Liver (tissue), 9 donors: Measurements from ENCODE around the gene SHOX. TPM values are rescaled to one million over a fixed set of nuclear protein-coding genes. Genes with fewer than 3 reads are reported as not detected.

Experiments
- DNase-seq: peaks from one replicate; pipeline ENCODE4 v3.0.0-alpha.2; 2017; ENCODE audit warnings: low spot score
- H3K27ac ChIP-seq, 2 donors: one replicate each; pipeline ENCODE4 v1.7.0; 2013; ENCODE audit warnings: inconsistent platforms in 2 of 2, low read length in 2 of 2, control low read depth in 1 of 2, low read depth in 1 of 2, mild to moderate bottlenecking in 1 of 2
- H3K27me3 ChIP-seq, 4 donors: one replicate each; pipeline versions ENCODE4 v1.6.1 to v1.7.0; 2013; ENCODE audit warnings: low read length in 3 of 4, inconsistent platforms in 1 of 4, mild to moderate bottlenecking in 1 of 4, moderate library complexity in 1 of 4; ENCODE audit not compliant: control insufficient read depth in 4 of 4, insufficient read depth in 4 of 4
- H3K36me3 ChIP-seq, 4 donors: one replicate each; pipeline versions ENCODE4 v1.6.1 to v1.7.0; 2013; ENCODE audit warnings: low read length in 3 of 4, mild to moderate bottlenecking in 3 of 4, low read depth in 1 of 4, moderate library complexity in 1 of 4; ENCODE audit not compliant: control insufficient read depth in 4 of 4, insufficient read depth in 3 of 4
- H3K4me1 ChIP-seq, 4 donors: one replicate each; pipeline versions ENCODE4 v1.6.1 to v1.7.0; 2013; ENCODE audit warnings: low read length in 3 of 4, mild to moderate bottlenecking in 3 of 4, moderate library complexity in 1 of 4; ENCODE audit not compliant: control insufficient read depth in 4 of 4, insufficient read depth in 4 of 4
- H3K4me3 ChIP-seq, 3 donors: one replicate each; pipeline versions ENCODE4 v1.6.1 to v1.7.0; 2013; ENCODE audit warnings: low read length in 3 of 3, control low read depth in 1 of 3, low read depth in 1 of 3, mild to moderate bottlenecking in 1 of 3
- H3K9ac ChIP-seq, 2 donors: one replicate each; pipeline ENCODE4 v1.7.0; 2013; ENCODE audit warnings: low read length in 2 of 2, mild to moderate bottlenecking in 2 of 2, moderate library complexity in 2 of 2, control low read depth in 1 of 2, low read depth in 1 of 2
- H3K9me3 ChIP-seq, 4 donors: one replicate each; pipeline versions ENCODE4 v1.6.1 to v1.7.0; 2013; ENCODE audit warnings: low read length in 3 of 4; ENCODE audit not compliant: control insufficient read depth in 4 of 4
- ATF3 ChIP-seq: IDR thresholded peaks from 2 replicates; pipeline ENCODE4 v1.6.1; 2016; ENCODE audit warnings: antibody characterized with exemption
- CTCF ChIP-seq: fragments of 150-350 bp; IDR thresholded peaks from 2 replicates; pipeline ENCODE4 v1.5.1; 2017; ENCODE audit warnings: improper control_type of control experiment, low read depth, low read length; ENCODE audit not compliant: missing input control
- EGR1 ChIP-seq, 2 donors: IDR thresholded peaks; 2 replicates each; pipeline ENCODE4 v1.6.1; 2016 to 2018; ENCODE audit warnings: antibody characterized with exemption in 2 of 2, low read depth in 2 of 2
- FOXA1 ChIP-seq: IDR thresholded peaks from 2 replicates; pipeline ENCODE4 v1.6.1; 2016; ENCODE audit warnings: antibody characterized with exemption
- FOXA2 ChIP-seq: IDR thresholded peaks from 2 replicates; pipeline ENCODE4 v1.6.1; 2016; ENCODE audit warnings: antibody characterized with exemption
- GABPA ChIP-seq, 2 donors: IDR thresholded peaks in 1 of 2; conservative IDR thresholded peaks in 1 of 2; 2 replicates each; pipeline ENCODE4 v1.6.1; 2016; ENCODE audit warnings: antibody characterized with exemption in 2 of 2, mild to moderate bottlenecking in 1 of 2, moderate library complexity in 1 of 2
- HNF4A ChIP-seq, 2 donors: conservative IDR thresholded peaks; 2 replicates each; pipeline ENCODE4 v1.6.1; 2016; ENCODE audit warnings: antibody characterized with exemption in 2 of 2, mild to moderate bottlenecking in 2 of 2
- HNF4G ChIP-seq: IDR thresholded peaks from 2 replicates; pipeline ENCODE4 v1.6.1; 2016; ENCODE audit warnings: antibody characterized with exemption
- JUND ChIP-seq, 2 donors: IDR thresholded peaks; 2 replicates each; pipeline ENCODE4 v1.6.1; 2016; ENCODE audit warnings: antibody characterized with exemption in 2 of 2
- MAX ChIP-seq: IDR thresholded peaks from 2 replicates; pipeline ENCODE4 v1.6.1; 2016; ENCODE audit warnings: antibody characterized with exemption
- NR2F2 ChIP-seq: IDR thresholded peaks from 2 replicates; pipeline ENCODE4 v1.6.1; 2016; ENCODE audit warnings: antibody characterized with exemption
- RAD21 ChIP-seq, 2 donors: IDR thresholded peaks; 2 replicates each; pipeline ENCODE4 v1.6.1; 2016; ENCODE audit warnings: antibody characterized with exemption in 2 of 2, mild to moderate bottlenecking in 2 of 2
- REST ChIP-seq: IDR thresholded peaks from 2 replicates; pipeline ENCODE4 v1.6.1; 2016; ENCODE audit warnings: antibody characterized with exemption, mild to moderate bottlenecking
- RXRA ChIP-seq, 2 donors: IDR thresholded peaks; 2 replicates each; pipeline ENCODE4 v1.6.1; 2017 to 2018; ENCODE audit warnings: antibody characterized with exemption in 2 of 2, mild to moderate bottlenecking in 1 of 2
- SP1 ChIP-seq: IDR thresholded peaks from 2 replicates; pipeline ENCODE4 v1.6.1; 2018; ENCODE audit warnings: antibody characterized with exemption, mild to moderate bottlenecking
- TAF1 ChIP-seq: conservative IDR thresholded peaks from 2 replicates; pipeline ENCODE4 v1.6.1; 2016; ENCODE audit warnings: antibody characterized with exemption, mild to moderate bottlenecking
- YY1 ChIP-seq: IDR thresholded peaks from 2 replicates; pipeline ENCODE4 v1.6.1; 2016; ENCODE audit warnings: antibody characterized with exemption, mild to moderate bottlenecking
- ZBTB33 ChIP-seq: IDR thresholded peaks from 2 replicates; pipeline ENCODE4 v1.6.1; 2016; ENCODE audit warnings: antibody characterized with exemption
- WGBS: extraction: QIAGEN DNeasy Blood & Tissue Kit; methylation state at CpG from one replicate; pipeline ENCODE4 v1.1.7; 2013; 5-methylcytosine and 5-hydroxymethylcytosine counted together
- polyA plus RNA-seq, 2 donors: library from polyadenylated mRNA; stranded (reverse) in 1 of 2; unstranded in 1 of 2; fragments of 200-250 nt in 1 of 2; fragments of >200 nt in 1 of 2; fragmentation: Nextera tagmentation in 1 of 2; extraction: Ambion mirVana in 1 of 2; gene quantifications; one replicate each; pipeline versions ENCODE4 v1.2.1 to v1.2.3, GENCODE V29; 2013 to 2015
- total RNA-seq, 2 donors: library from RNA; depleted of rRNA; stranded (reverse); fragments of >200 nt; gene quantifications; one replicate each; pipeline ENCODE4 v1.2.3, GENCODE V29; 2014
- donor health status: healthy.
- donor health status: healthy.
- donor health status: healthy.
- donor health status: healthy.
- donor health status: healthy.

Gene SHOX
- total and polyA plus RNA-seq, 4 donors: not detected

- WGBS: 3% methylated on average over 19 of the region's 19 CpGs
- TF ChIP-seq HNF4A (conservative IDR thresholded peaks at IDR 0.05): no peak
- no peak for TF ChIP-seq FOXA2
- TF ChIP-seq GABPA (IDR thresholded peaks at IDR 0.05 in 1 of 2, conservative IDR thresholded peaks at IDR 0.05 in 1 of 2): no peak
- no peak for TF ChIP-seq SP1
- TF ChIP-seq RXRA (IDR thresholded peaks at IDR 0.05): no peak
- no peak for TF ChIP-seq FOXA1
- Histone ChIP-seq H3K4me3 (no peak overlapping the region), H3K9ac (no peak overlapping the region), H3K36me3 (no peaks in the 10 kb centered on the region), H3K27me3 (peaks cover 0 to 28% (median 6%) of the 10 kb centered on the region in 4 donors), H3K4me1 (no peaks in the 10 kb centered on the region), H3K9me3 (no peaks in the 10 kb centered on the region), H3K27ac (no peak overlapping the region)
- DNase-seq: no peak
These were observed 13.3 kb downstream of the SHOX start for GRCh38 chrX:643911-644303.

GRCh38 chrX:644304-645281, 14.0 kb downstream of the SHOX start:
- Histone ChIP-seq H3K4me1 (no peaks in the 10 kb centered on the region), H3K27ac (no peak overlapping the region), H3K9ac (no peak overlapping the region), H3K27me3 (peaks cover 0 to 28% (median 5%) of the 10 kb centered on the region in 4 donors), H3K36me3 (no peaks in the 10 kb centered on the region), H3K9me3 (no peaks in the 10 kb centered on the region), H3K4me3 (no peak overlapping the region)
- DNase-seq: no peak
- 3% methylated on average over 95 of the region's 95 CpGs for WGBS
- TF ChIP-seq ZBTB33 (no peak), FOXA2 (no peak), REST (no peak), ATF3 (no peak), TAF1 (no peak), NR2F2 (no peak), SP1 (no peak), CTCF (no peak), HNF4A (conservative IDR thresholded peaks at IDR 0.05) (no peak), HNF4G (no peak), MAX (no peak), EGR1 (IDR thresholded peaks at IDR 0.05; ENCODE audit: low read depth in 2 of 2) (no peak), RAD21 (IDR thresholded peaks at IDR 0.05) (no peak), JUND (IDR thresholded peaks at IDR 0.05) (no peak), GABPA (IDR thresholded peaks at IDR 0.05 in 1 of 2, conservative IDR thresholded peaks at IDR 0.05 in 1 of 2) (no peak), RXRA (IDR thresholded peaks at IDR 0.05) (no peak), YY1 (no peak), FOXA1 (no peak)
